OCI-LY3 (cell line): ENCODE measurements around the gene LOXL3.

Experiments
- EZH2phosphoT487 ChIP-seq: fragments of 200-600 bp; shearing (Covaris generic); IDR thresholded peaks from 2 replicates; pipeline ENCODE4 v1.6.1; 2018; ENCODE audit warnings: antibody characterized with exemption, mixed run types, low read depth
- TF ChIP-seq, protein P1 (sequence below): fragments of 200-600, 300-600 bp; sonication (generic); IDR thresholded peaks from 2 replicates; pipeline ENCODE4 v1.5.1; 2014; ENCODE audit warnings: antibody characterized with exemption, low read length, low read depth

DNA sequence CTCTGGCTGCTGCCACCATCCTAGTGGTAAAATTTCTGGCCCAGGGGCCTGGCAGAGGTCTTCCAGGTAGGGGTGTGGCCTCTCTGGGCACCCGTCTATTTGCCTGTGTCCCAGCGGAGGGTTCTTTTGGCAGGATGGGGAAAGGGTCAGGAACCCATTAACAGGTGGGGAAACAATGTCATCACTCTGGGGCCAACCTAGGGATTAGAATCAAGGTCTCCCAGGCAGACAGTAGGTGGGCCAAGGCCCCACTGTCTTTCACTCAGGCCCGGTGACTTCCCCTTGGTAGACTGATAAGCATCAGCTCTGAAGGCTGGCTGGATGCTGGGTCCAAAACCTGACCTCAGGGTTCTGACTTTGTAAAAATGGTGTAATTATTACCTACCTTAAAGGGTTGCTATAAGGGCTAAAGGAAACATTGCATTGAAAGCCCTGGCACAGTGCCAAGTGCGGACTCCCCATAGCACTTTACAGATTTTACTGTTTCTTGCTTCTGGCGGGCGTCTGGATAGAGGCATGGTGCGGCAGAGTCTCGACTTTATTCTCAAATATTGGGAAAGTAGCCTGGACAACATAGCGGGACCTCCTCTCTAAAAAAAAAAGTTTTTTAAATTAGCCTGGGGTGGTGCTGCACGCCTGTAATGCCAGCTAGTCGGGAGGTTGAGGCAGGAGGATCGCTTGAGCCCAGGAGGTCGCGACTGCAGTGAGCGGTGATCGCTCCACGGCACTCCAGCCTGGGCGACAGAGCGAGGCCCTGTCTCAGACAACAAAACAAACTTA is 56.6 kb downstream of the LOXL3 start:
- TF ChIP-seq, protein P1, sequence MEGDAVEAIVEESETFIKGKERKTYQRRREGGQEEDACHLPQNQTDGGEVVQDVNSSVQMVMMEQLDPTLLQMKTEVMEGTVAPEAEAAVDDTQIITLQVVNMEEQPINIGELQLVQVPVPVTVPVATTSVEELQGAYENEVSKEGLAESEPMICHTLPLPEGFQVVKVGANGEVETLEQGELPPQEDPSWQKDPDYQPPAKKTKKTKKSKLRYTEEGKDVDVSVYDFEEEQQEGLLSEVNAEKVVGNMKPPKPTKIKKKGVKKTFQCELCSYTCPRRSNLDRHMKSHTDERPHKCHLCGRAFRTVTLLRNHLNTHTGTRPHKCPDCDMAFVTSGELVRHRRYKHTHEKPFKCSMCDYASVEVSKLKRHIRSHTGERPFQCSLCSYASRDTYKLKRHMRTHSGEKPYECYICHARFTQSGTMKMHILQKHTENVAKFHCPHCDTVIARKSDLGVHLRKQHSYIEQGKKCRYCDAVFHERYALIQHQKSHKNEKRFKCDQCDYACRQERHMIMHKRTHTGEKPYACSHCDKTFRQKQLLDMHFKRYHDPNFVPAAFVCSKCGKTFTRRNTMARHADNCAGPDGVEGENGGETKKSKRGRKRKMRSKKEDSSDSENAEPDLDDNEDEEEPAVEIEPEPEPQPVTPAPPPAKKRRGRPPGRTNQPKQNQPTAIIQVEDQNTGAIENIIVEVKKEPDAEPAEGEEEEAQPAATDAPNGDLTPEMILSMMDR: no peak
- TF ChIP-seq EZH2phosphoT487: no peak
